ENCODE measurements around the gene JADE1.

- TF ChIP-seq CTCF (IDR thresholded peaks at IDR 0.05) (no peak), POLR2A (IDR thresholded peaks at IDR 0.05) (no peak), EP300 (IDR thresholded peaks at IDR 0.05; ENCODE audit: low read depth) (no peak), POLR2AphosphoS5 (IDR thresholded peaks at IDR 0.05) (no peak)
Observed at GRCh38 chr4:128820671-128821070, 11.2 kb downstream of the JADE1 start.
